Camera-type eye (tissue), 1 donor: ENCODE data around the gene JAZF1. TPM values are rescaled to one million over a fixed set of nuclear protein-coding genes. Genes with fewer than 3 reads are reported as not detected.

Experiments used
- total RNA-seq: library from RNA; depleted of rRNA; stranded (reverse); fragments of >200 nt; gene quantifications from one replicate; pipeline ENCODE4 v1.2.3, GENCODE V29; 2014

Gene JAZF1
- total RNA-seq: 29.4 TPM

DNA sequence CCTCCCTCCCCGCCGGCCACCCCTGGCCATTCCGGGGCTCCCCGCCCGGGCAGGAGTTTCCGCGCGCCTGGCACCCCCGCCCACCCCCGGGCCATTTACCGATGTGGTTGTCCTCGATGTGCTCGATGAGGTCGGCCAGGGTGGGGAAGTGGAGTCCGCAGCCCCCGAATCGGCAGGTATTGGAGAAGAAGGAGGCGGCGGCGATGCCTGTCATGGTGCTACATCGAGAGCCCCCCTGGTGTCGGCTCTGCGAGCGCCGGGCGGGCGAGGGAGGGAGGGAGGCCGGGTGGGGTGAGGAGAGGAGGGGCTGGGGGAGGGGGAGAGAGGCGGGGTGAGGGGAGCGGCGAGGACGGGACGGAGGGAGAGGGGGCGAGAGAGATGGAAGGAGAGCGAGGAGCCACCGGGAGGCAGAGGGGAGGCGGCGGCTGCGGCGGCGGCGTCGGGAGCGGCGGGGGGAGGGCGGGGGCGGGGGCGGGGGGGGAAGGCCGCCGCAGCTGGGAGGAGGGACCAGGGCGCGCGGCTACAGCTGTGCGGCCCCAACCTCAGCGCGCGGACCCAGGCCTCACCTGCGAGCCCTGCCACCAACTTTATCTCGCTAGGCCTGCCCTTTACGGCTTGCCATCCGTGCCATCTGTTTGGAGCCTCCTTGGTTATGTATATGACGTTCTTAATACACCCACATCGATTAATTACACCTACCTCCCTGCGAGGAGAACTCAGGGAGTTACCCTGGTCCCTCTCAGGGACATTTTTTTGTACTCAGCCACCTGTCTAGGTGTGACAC lies at the start of gene JAZF1:
Gene JAZF1, minus strand, starts transcription at position 432 of the 784 bp plus-strand sequence.

Other genes starting within 250 kb of the JAZF1 start
- 40.2 TPM for gene CREB5, start 231.7 kb upstream of the JAZF1 start, total RNA-seq